GM12878 (cell line): ENCODE measurements around the gene THBS1. TPM values are rescaled to one million over a fixed set of nuclear protein-coding genes. Genes with fewer than 3 reads are reported as not detected.

ENCODE experiments used
- ATAC-seq: fragments of 200-7000 bp; cut with Tn5 transposase; 3 replicates; pipeline ENCODE4 v1.9.1; 2020; ENCODE audit warnings: mild to moderate bottlenecking, moderate library complexity
- BruUV-seq: library from RNA; stranded (reverse); fragments of 400-500 nt; replicated peaks from 2 replicates; lab custom pipeline; 2021; lab: Mats Ljungman, UMichigan
- CTCF ChIA-PET: fragments of 300-600 bp; sonication (Branson Sonifier 250); formaldehyde crosslinking; extraction: SDS; loops from one replicate; lab custom pipeline; 2021; ENCODE audit warnings: inconsistent platforms; lab: Yijun Ruan, JAX
- POLR2A ChIA-PET: fragments of 350-600 bp; formaldehyde crosslinking; extraction: SDS; loops from one replicate; lab custom pipeline; 2021; ENCODE audit warnings: inconsistent platforms; lab: Charles Lee
- RAD21 ChIA-PET: fragments of 300-600 bp; sonication (Branson Sonifier 250); formaldehyde crosslinking; loops from one replicate; lab custom pipeline; 2023; ENCODE audit warnings: antibody characterized with exemption; ENCODE audit not compliant: unreplicated experiment; lab: Charles Lee
- SMC1A ChIA-PET: fragments of 300-600 bp; sonication (Branson Sonifier 250); formaldehyde crosslinking; loops from one replicate; lab custom pipeline; 2023; ENCODE audit not compliant: unreplicated experiment, uncharacterized antibody; lab: Charles Lee
- DNase-seq: peaks from one replicate; pipeline ENCODE4 v3.0.0-alpha.2; 2011; ENCODE audit warnings: low read depth, low spot score
- FAIRE-seq: peaks from 3 replicates; lab custom pipeline; 2011; peaks lifted over from hg19 to GRCh38; lab: Jason Lieb, UNC
- H2AFZ ChIP-seq: 2 replicates; pipeline ENCODE4 v1.6.0; 2011; ENCODE audit warnings: low read depth, low read length, control low read depth; ENCODE audit not compliant: control insufficient read depth
- H3K27ac ChIP-seq: 2 replicates; pipeline ENCODE4 v1.5.1; 2011; ENCODE audit warnings: control low read depth; ENCODE audit not compliant: control insufficient read depth, insufficient read depth
- H3K27me3 ChIP-seq, 2 experiments: replicated peaks in 1 of 2; 2 replicates each; pipeline versions ENCODE4 v1.6.0 to v1.6.1; 2011; ENCODE audit warnings: low read length in 1 of 2; ENCODE audit not compliant: control insufficient read depth in 2 of 2, insufficient read depth in 2 of 2
- H3K36me3 ChIP-seq, 2 experiments: 2 replicates each; pipeline ENCODE4 v1.5.1; 2011; ENCODE audit warnings: low read length in 1 of 2; ENCODE audit not compliant: control insufficient read depth in 2 of 2, insufficient read depth in 2 of 2
- H3K4me1 ChIP-seq: 2 replicates; pipeline ENCODE4 v1.6.1; 2011; ENCODE audit warnings: mild to moderate bottlenecking, low read length, moderate library complexity, mixed read lengths; ENCODE audit not compliant: control insufficient read depth, insufficient read depth
- H3K4me2 ChIP-seq: 2 replicates; pipeline ENCODE4 v1.6.0; 2011; ENCODE audit warnings: control low read depth; ENCODE audit not compliant: control insufficient read depth, insufficient read depth
- H3K4me3 ChIP-seq: fragments of 200-600 bp; sonication (generic); 2 replicates; pipeline ENCODE4 v1.5.1; 2016
- H3K79me2 ChIP-seq: 2 replicates; pipeline ENCODE4 v1.6.0; 2011; ENCODE audit warnings: low read length; ENCODE audit not compliant: control insufficient read depth, insufficient read depth
- H3K9ac ChIP-seq: 2 replicates; pipeline ENCODE4 v1.8.0; 2011; ENCODE audit warnings: low read length, control low read depth, mixed read lengths; ENCODE audit not compliant: control insufficient read depth, insufficient read depth
- H3K9me3 ChIP-seq: replicated peaks from 3 replicates; pipeline ENCODE4 v1.5.1; 2011; ENCODE audit warnings: mild to moderate bottlenecking, low read length; ENCODE audit not compliant: control insufficient read depth, insufficient read depth
- H4K20me1 ChIP-seq: 2 replicates; pipeline ENCODE4 v1.6.0; 2011; ENCODE audit not compliant: control insufficient read depth, insufficient read depth
- ESRRA ChIP-seq: IDR thresholded peaks from 2 replicates; pipeline ENCODE4 v1.6.1; 2012; ENCODE audit warnings: mild to moderate bottlenecking, low read length, improper control_type of control experiment
- HDAC2 ChIP-seq: fragments of 200-600 bp; sonication (generic); IDR thresholded peaks from 2 replicates; pipeline ENCODE4 v1.6.1; 2017
- HDAC6 ChIP-seq: fragments of 200-600 bp; sonication (generic); IDR thresholded peaks from one replicate; pipeline ENCODE4 v1.8.0; 2017; ENCODE audit warnings: antibody characterized with exemption; ENCODE audit not compliant: unreplicated experiment
- MYB ChIP-seq: fragments of 150-350 bp; IDR thresholded peaks from 2 replicates; pipeline ENCODE4 v1.6.1; 2014; ENCODE audit warnings: mild to moderate bottlenecking, low read depth, low read length, borderline replicate concordance
- NR2C1 ChIP-seq: fragments of 450-650 bp; IDR thresholded peaks from 2 replicates; pipeline ENCODE4 v1.6.1; 2017; ENCODE audit warnings: antibody characterized with exemption, mild to moderate bottlenecking, moderate library complexity
- RB1 ChIP-seq: fragments of 450-650 bp; formaldehyde crosslinking; IDR thresholded peaks from 2 replicates; pipeline ENCODE4 v1.6.1; 2017; ENCODE audit warnings: mild to moderate bottlenecking, borderline replicate concordance
- SMARCA5 ChIP-seq: fragments of 450-650 bp; IDR thresholded peaks from 2 replicates; pipeline ENCODE4 v1.6.1; 2017; ENCODE audit warnings: mild to moderate bottlenecking
- STAT1 ChIP-seq: fragments of 450-650 bp; conservative IDR thresholded peaks from 2 replicates; pipeline ENCODE4 v1.6.1; 2014; ENCODE audit warnings: antibody characterized with exemption, mild to moderate bottlenecking
- SUZ12 ChIP-seq: fragments of 200-600 bp; sonication (generic); IDR thresholded peaks from one replicate; pipeline ENCODE4 v1.6.1; 2018; ENCODE audit warnings: antibody characterized with exemption, mild to moderate bottlenecking; ENCODE audit not compliant: unreplicated experiment
- TAF1 ChIP-seq: IDR thresholded peaks from 2 replicates; pipeline ENCODE4 v1.6.1; 2011; ENCODE audit warnings: mild to moderate bottlenecking, low read depth, low read length, borderline replicate concordance
- ZSCAN29 ChIP-seq: fragments of 450-650 bp; IDR thresholded peaks from 2 replicates; pipeline ENCODE4 v1.6.1; 2017; ENCODE audit warnings: mild to moderate bottlenecking, moderate library complexity
- WGBS: methylation state at CpG from one replicate; pipeline ENCODE4 v1.1.6; 2016; ENCODE audit warnings: low lambda C conversion rate; ENCODE audit not compliant: insufficient replicate concordance, insufficient coverage; ENCODE audit errors: missing lambda C conversion rate; 5-methylcytosine and 5-hydroxymethylcytosine counted together
- in situ Hi-C: fragments of 300-500 bp; cut with MboI; formaldehyde crosslinking; loops from 9 replicates; pipeline ENCODE4 v1.14.3; 2018; ENCODE audit warnings: mixed read lengths
- intact Hi-C: fragments of 100-400 bp; cut with micrococcal nuclease; formaldehyde crosslinking; loops from one replicate; pipeline ENCODE4 v1.14.2; 2022; ENCODE audit not compliant: unreplicated experiment
- polyA plus RNA-seq, 11 experiments: library from polyadenylated mRNA; depleted of rRNA in 4 of 11; unstranded in 6 of 11; stranded (reverse) in 5 of 11; fragments of >200 nt; fragmentation: Nextera tagmentation in 4 of 11; fragmentation: Illumina TruSeq in 1 of 11; extraction: Ambion mirVana in 4 of 11; extraction: Trizol in 1 of 11; gene quantifications; 1 replicate in 1 of 11; 2 replicates in 10 of 11; pipeline versions ENCODE4 v1.2.1 to v1.2.3, GENCODE V29; 2011 to 2016; ENCODE audit warnings: inconsistent platforms in 2 of 11, missing spikeins in 2 of 11, low read depth in 1 of 11
- total RNA-seq, 4 experiments: library from RNA; depleted of rRNA in 3 of 4; stranded (reverse); fragments of >200 nt in 3 of 4; fragmentation: Illumina TruSeq in 1 of 4; extraction: Trizol in 1 of 4; gene quantifications; 2 replicates each; pipeline versions ENCODE4 v1.2.1 to v1.2.3, GENCODE V29; 2013 to 2021
- TF ChIP-seq, protein P1 (sequence below): fragments of 150-350 bp; IDR thresholded peaks from 2 replicates; pipeline ENCODE4 v1.6.1; 2014; ENCODE audit warnings: mild to moderate bottlenecking, low read depth, low read length
- TF ChIP-seq, protein P2 (sequence below): fragments of 450-650 bp; IDR thresholded peaks from 2 replicates; pipeline ENCODE4 v1.6.1; 2016; ENCODE audit warnings: mild to moderate bottlenecking

The THBS1 gene
- total and polyA plus RNA-seq, 10 of the 15 experiments (the other 5 are each of a cell fraction or from before 2014, with no cell fraction given): under 0.01 to 1.5 (median 0.23) TPM; not detected in 3

DNA sequence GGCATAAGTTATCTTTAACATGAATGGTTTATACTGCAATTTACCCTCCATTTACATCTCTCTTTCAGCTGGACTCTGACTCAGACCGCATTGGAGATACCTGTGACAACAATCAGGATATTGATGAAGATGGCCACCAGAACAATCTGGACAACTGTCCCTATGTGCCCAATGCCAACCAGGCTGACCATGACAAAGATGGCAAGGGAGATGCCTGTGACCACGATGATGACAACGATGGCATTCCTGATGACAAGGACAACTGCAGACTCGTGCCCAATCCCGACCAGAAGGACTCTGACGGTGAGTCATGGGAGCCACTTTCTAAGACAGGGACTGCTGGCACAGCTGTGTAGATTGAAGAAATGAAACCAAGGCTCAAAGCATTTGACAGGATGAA, 11.6 kb downstream of the THBS1 start:
- WGBS: 48% methylated on average over 6 of the region's 6 CpGs
- intact Hi-C loops: no loop called here
- CTCF ChIA-PET: interaction anchor here (2.2 kb wide), 1 partner anchor 165 kb away, joined by 15 read pairs; no protein-coding TSS in a partner anchor
- POLR2A ChIA-PET: no interaction called here
- no peak overlapping the region for H3K27ac ChIP-seq
- TF ChIP-seq RB1: no peak
- TF ChIP-seq ESRRA: no peak
- TF ChIP-seq TAF1: no peak
- no peak for TF ChIP-seq ZSCAN29
- TF ChIP-seq SUZ12: no peak
- TF ChIP-seq MYB: no peak
- TF ChIP-seq SMARCA5: no peak
- TF ChIP-seq, protein P1, sequence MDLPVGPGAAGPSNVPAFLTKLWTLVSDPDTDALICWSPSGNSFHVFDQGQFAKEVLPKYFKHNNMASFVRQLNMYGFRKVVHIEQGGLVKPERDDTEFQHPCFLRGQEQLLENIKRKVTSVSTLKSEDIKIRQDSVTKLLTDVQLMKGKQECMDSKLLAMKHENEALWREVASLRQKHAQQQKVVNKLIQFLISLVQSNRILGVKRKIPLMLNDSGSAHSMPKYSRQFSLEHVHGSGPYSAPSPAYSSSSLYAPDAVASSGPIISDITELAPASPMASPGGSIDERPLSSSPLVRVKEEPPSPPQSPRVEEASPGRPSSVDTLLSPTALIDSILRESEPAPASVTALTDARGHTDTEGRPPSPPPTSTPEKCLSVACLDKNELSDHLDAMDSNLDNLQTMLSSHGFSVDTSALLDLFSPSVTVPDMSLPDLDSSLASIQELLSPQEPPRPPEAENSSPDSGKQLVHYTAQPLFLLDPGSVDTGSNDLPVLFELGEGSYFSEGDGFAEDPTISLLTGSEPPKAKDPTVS: no peak
- no peak for TF ChIP-seq NR2C1
- no peak for TF ChIP-seq STAT1
- TF ChIP-seq HDAC2: no peak
- TF ChIP-seq HDAC6: no peak
- TF ChIP-seq, protein P2, sequence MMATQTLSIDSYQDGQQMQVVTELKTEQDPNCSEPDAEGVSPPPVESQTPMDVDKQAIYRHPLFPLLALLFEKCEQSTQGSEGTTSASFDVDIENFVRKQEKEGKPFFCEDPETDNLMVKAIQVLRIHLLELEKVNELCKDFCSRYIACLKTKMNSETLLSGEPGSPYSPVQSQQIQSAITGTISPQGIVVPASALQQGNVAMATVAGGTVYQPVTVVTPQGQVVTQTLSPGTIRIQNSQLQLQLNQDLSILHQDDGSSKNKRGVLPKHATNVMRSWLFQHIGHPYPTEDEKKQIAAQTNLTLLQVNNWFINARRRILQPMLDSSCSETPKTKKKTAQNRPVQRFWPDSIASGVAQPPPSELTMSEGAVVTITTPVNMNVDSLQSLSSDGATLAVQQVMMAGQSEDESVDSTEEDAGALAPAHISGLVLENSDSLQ: no peak
- H4K20me1 ChIP-seq: no peaks in the 10 kb centered on the region
- H3K27me3 ChIP-seq: no peaks in the 10 kb centered on the region
- ATAC-seq (no peak), DNase-seq (no peak), FAIRE-seq (no peak)
- no peaks in the 10 kb centered on the region for H3K36me3 ChIP-seq
- RAD21 ChIA-PET: interaction anchor here (1.3 kb wide), 1 partner anchor 93 kb away, joined by 3 read pairs; no protein-coding TSS in a partner anchor
- no peaks in the 10 kb centered on the region for H3K9me3 ChIP-seq
- no peak overlapping the region for H3K9ac ChIP-seq
- no peak overlapping the region for H2AFZ ChIP-seq
- no peaks in the 10 kb centered on the region for H3K4me1 ChIP-seq
- H3K79me2 ChIP-seq: no peaks in the 10 kb centered on the region
- in situ Hi-C loops: loop anchor here (25.0 kb wide), 1 partner anchor 780 kb away; no protein-coding TSS in a partner anchor
- SMC1A ChIA-PET: interaction anchor here (0.7 to 1.2 kb wide), 2 partner anchors 12 to 19 kb away, joined by 3 to 4 read pairs; no protein-coding TSS in a partner anchor
- no TSS peak for BruUV-seq
- no peak overlapping the region for H3K4me2 ChIP-seq
- no peak overlapping the region for H3K4me3 ChIP-seq
